ENCODE measurements around the gene MAN1C1. TPM values are rescaled to one million over a fixed set of nuclear protein-coding genes. Genes with fewer than 3 reads are reported as not detected.
"Not testable (repeated sequence)": the region's sequence is repeated elsewhere in the genome, so short reads cannot be mapped to it uniquely, and the experiment has no call there.

The MAN1C1 gene
- total RNA-seq, 1 experiment from 2014 or later, result 5.3 TPM

- in situ Hi-C loops (cut with HindIII; ENCODE audit: low sequenced_read_pairs), result no loop called here
Observed at GRCh38 chr1:25649505-25650288, 33.1 kb downstream of the MAN1C1 start.

GRCh38 chr1:25650289-25650576 lies 33.6 kb downstream of the MAN1C1 start:
- in situ Hi-C loops (cut with HindIII; ENCODE audit: low sequenced_read_pairs), result no loop called here
- DNase-seq (ENCODE audit: low spot score), result no peak

More at GRCh38 chr1:25649505-25650288, 33.1 kb downstream of the MAN1C1 start:
- no peak for DNase-seq (ENCODE audit: low spot score)

- in situ Hi-C loops (cut with HindIII; ENCODE audit: low sequenced_read_pairs), result no loop called here
- DNase-seq (ENCODE audit: low spot score), result no peak
Observed at GRCh38 chr1:25651036-25651640, 34.5 kb downstream of the MAN1C1 start.

- DNase-seq (ENCODE audit: low spot score), result peak; percentile 23
- in situ Hi-C loops (cut with HindIII; ENCODE audit: low sequenced_read_pairs), result no loop called here
Observed at GRCh38 chr1:25651824-25652741, 35.5 kb downstream of the MAN1C1 start.

- DNase-seq (ENCODE audit: low spot score), result no peak
- in situ Hi-C loops (cut with HindIII; ENCODE audit: low sequenced_read_pairs), result no loop called here
Observed at GRCh38 chr1:25653558-25653957, 37.0 kb downstream of the MAN1C1 start.

GRCh38 chr1:25654109-25654660 lies 37.6 kb downstream of the MAN1C1 start:
- no peak for DNase-seq (ENCODE audit: low spot score)
- in situ Hi-C loops (cut with HindIII; ENCODE audit: low sequenced_read_pairs), result no loop called here

- DNase-seq (ENCODE audit: low spot score), result no peak
- in situ Hi-C loops (cut with HindIII; ENCODE audit: low sequenced_read_pairs), result no loop called here
Observed at GRCh38 chr1:25657121-25657882, 40.7 kb downstream of the MAN1C1 start.

GRCh38 chr1:25657883-25658760 lies 41.5 kb downstream of the MAN1C1 start:
- in situ Hi-C loops (cut with HindIII; ENCODE audit: low sequenced_read_pairs), result no loop called here
- no peak for DNase-seq (ENCODE audit: low spot score)

- in situ Hi-C loops (cut with HindIII; ENCODE audit: low sequenced_read_pairs), result no loop called here
- peak; percentile 89 for DNase-seq (ENCODE audit: low spot score)
Observed at GRCh38 chr1:25658791-25659431, 42.3 kb downstream of the MAN1C1 start.

- in situ Hi-C loops (cut with HindIII; ENCODE audit: low sequenced_read_pairs), result no loop called here
- DNase-seq (ENCODE audit: low spot score), result no peak
Observed at GRCh38 chr1:25661043-25661815, 44.6 kb downstream of the MAN1C1 start.

GRCh38 chr1:25662061-25662460 lies 45.5 kb downstream of the MAN1C1 start:
- in situ Hi-C loops (cut with HindIII; ENCODE audit: low sequenced_read_pairs), result no loop called here
- DNase-seq (ENCODE audit: low spot score), result no peak

- in situ Hi-C loops (cut with HindIII; ENCODE audit: low sequenced_read_pairs); DNase-seq (ENCODE audit: low spot score): not testable (repeated sequence)
Observed at GRCh38 chr1:25662959-25663358, 46.4 kb downstream of the MAN1C1 start.

GRCh38 chr1:25664357-25665199 lies 48.0 kb downstream of the MAN1C1 start:
- in situ Hi-C loops (cut with HindIII; ENCODE audit: low sequenced_read_pairs), result no loop called here
- no peak for DNase-seq (ENCODE audit: low spot score)

GRCh38 chr1:25666460-25666859 lies 49.9 kb downstream of the MAN1C1 start:
- in situ Hi-C loops (cut with HindIII; ENCODE audit: low sequenced_read_pairs), result no loop called here
- no peak for DNase-seq (ENCODE audit: low spot score)

- in situ Hi-C loops (cut with HindIII; ENCODE audit: low sequenced_read_pairs), result no loop called here
- DNase-seq (ENCODE audit: low spot score), result no peak
Observed at GRCh38 chr1:25668931-25669573, 52.5 kb downstream of the MAN1C1 start.

All from G401 (cell line).